ENCODE results near the gene TIMMDC1.

TIMMDC1 gene

GRCh38 chr3:119500265-119500664 is 1.9 kb downstream of the TIMMDC1 start:
- H3K4me1 ChIP-seq (ENCODE audit: control insufficient read depth in 1 of 2, insufficient read depth in 1 of 2, low read depth in 1 of 2, low read length in 1 of 2): peaks cover 15 to 17% of the 10 kb centered on the region in 2 experiments
- no peak overlapping the region for H3K4me3 ChIP-seq (ENCODE audit: low read depth in 1 of 2, low read length in 1 of 2)
- no peaks in the 10 kb centered on the region for H3K9me3 ChIP-seq
- no peaks in the 10 kb centered on the region for H3K27me3 ChIP-seq
- no peak for TF ChIP-seq CTCF (IDR thresholded peaks at IDR 0.05)
- H3K36me3 ChIP-seq: peaks cover 13% of the 10 kb centered on the region
- H3K27ac ChIP-seq: no peak overlapping the region

DNA sequence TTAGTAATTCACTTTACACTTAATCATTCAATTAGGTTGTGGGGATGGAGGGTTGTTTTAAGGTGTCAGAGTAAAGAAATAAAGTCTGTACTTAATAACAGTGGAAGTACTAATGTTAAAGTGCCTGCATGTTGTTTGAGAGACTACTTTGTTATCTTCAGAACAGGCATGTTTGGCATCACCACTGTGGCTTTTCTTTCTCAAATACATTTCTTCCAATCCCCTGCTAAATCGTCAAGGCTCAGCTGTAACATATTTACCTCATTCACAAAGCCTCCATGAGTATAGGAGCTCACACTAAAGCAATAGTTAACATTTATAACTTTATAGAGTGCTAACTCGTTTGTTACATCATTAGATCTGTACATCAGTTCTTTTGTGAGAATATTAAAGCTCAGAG is 2.6 kb downstream of the TIMMDC1 start:
- no peak overlapping the region for H3K27ac ChIP-seq
- no peaks in the 10 kb centered on the region for H3K9me3 ChIP-seq
- peaks cover 19% of the 10 kb centered on the region for H3K36me3 ChIP-seq
- H3K27me3 ChIP-seq: no peaks in the 10 kb centered on the region
- H3K4me1 ChIP-seq (ENCODE audit: control insufficient read depth in 1 of 2, insufficient read depth in 1 of 2, low read depth in 1 of 2, low read length in 1 of 2): peaks cover 15 to 17% of the 10 kb centered on the region in 2 experiments
- H3K4me3 ChIP-seq (ENCODE audit: low read depth in 1 of 2, low read length in 1 of 2): no peak overlapping the region
- no peak for TF ChIP-seq CTCF (IDR thresholded peaks at IDR 0.05)

- TF ChIP-seq CTCF (IDR thresholded peaks at IDR 0.05): no peak
- H3K9me3 ChIP-seq: no peaks in the 10 kb centered on the region
- no peaks in the 10 kb centered on the region for H3K4me1 ChIP-seq (ENCODE audit: control insufficient read depth in 1 of 2, insufficient read depth in 1 of 2, low read depth in 1 of 2, low read length in 1 of 2)
- no peaks in the 10 kb centered on the region for H3K27me3 ChIP-seq
- H3K27ac ChIP-seq: no peak overlapping the region
- no peak overlapping the region for H3K4me3 ChIP-seq (ENCODE audit: low read depth in 1 of 2, low read length in 1 of 2)
- H3K36me3 ChIP-seq: peaks cover 34% of the 10 kb centered on the region
Measured at GRCh38 chr3:119506631-119507030, 8.3 kb downstream of the TIMMDC1 start.

GRCh38 chr3:119507404-119507803 is 9.1 kb downstream of the TIMMDC1 start:
- H3K36me3 ChIP-seq: peaks cover 34% of the 10 kb centered on the region
- no peak for TF ChIP-seq CTCF (IDR thresholded peaks at IDR 0.05)

DNA sequence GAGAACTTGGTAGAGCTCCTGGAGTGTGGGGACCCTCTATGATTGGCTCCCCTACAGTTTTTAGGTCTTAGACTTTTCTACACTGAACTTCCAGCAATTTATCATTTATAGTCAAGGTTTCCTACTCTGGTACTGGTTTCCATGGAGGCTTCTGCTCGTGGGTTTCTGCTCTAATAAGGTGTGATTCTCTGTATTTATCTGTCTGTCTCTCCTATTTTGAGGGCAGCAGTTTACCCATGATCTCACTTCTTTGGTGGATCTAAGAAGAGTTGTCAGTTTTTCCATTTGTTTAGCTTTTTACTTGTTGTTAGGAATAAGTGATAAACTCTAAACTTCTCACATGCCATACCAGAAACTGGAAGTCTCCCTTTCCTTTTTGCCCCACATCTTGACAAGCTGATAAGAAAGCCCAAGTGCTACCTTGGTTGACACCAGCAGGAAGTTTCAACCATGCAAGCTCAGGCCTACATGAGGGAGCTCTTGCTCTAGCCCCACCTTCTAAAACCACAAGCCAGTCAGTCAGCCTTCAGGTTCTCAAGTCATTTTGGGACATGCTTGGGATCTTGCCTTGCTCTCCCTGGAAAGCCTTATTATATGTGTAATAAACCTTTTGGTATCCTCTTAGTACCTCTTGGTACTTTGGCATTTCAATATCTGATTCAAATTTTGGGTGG is 10.0 kb downstream of the TIMMDC1 start:
- no peak for TF ChIP-seq CTCF (IDR thresholded peaks at IDR 0.05)
- H3K4me1 ChIP-seq (ENCODE audit: control insufficient read depth in 1 of 2, insufficient read depth in 1 of 2, low read depth in 1 of 2, low read length in 1 of 2): no peaks in the 10 kb centered on the region
- H3K36me3 ChIP-seq: peaks cover 40% of the 10 kb centered on the region
- no peak overlapping the region for H3K27ac ChIP-seq
- no peak overlapping the region for H3K4me3 ChIP-seq (ENCODE audit: low read depth in 1 of 2, low read length in 1 of 2)
- no peaks in the 10 kb centered on the region for H3K9me3 ChIP-seq
- no peaks in the 10 kb centered on the region for H3K27me3 ChIP-seq

More at GRCh38 chr3:119507404-119507803, 9.1 kb downstream of the TIMMDC1 start:
- Histone ChIP-seq H3K4me3 (ENCODE audit: low read depth in 1 of 2, low read length in 1 of 2) (no peak overlapping the region), H3K9me3 (no peaks in the 10 kb centered on the region), H3K27me3 (no peaks in the 10 kb centered on the region), H3K27ac (no peak overlapping the region), H3K4me1 (ENCODE audit: control insufficient read depth in 1 of 2, insufficient read depth in 1 of 2, low read depth in 1 of 2, low read length in 1 of 2) (no peaks in the 10 kb centered on the region)
